Fibroblast of skin of back (primary cell): ENCODE measurements around the gene NSD1.
"Not testable (repeated sequence)": the region's sequence is repeated elsewhere in the genome, so short reads cannot be mapped to it uniquely, and the experiment has no call there.

Source experiments
- DNase-seq: peaks from one replicate; pipeline ENCODE4 v3.0.0-alpha.2; 2013

Gene NSD1

DNA sequence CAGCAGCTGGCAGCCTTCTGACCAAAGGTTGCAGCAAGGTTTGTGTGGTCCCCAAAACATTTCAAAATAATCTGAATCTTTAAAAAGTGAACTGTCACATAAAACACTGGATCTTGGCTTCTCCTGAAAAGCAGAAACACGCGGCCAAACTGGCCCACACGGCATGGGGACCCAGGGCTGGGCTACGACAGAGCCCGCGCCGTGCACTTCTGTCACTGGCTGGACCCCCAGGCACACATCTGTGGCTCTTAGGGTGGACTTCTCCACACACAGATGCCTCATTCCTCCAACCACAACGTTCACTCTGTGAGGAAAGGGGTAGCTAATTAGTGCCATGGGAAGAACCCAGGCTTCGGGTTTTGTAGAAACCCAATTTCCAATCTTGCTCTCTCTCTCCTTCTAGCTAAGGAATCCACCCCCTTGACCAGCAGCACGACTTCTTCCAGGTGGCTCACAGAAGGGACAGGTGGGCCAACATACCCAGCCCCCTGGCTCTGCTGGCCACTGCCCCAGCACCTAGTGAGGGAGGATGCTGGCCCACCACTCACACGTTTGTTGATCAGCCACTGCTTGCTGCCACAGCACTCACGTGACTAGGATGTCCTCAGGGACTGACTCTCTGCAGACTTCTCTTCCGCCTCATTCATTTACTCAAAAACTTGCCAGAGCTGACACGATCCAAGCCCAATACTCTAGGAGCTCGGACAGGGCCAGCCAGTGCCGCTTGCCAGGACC lies 200.0 kb downstream of the NSD1 start:
- no peak for DNase-seq

GRCh38 chr5:177334155-177334551 lies 200.6 kb downstream of the NSD1 start:
- DNase-seq, result no peak

- no peak for DNase-seq
Measured at GRCh38 chr5:177334781-177335700, 201.5 kb downstream of the NSD1 start.

- DNase-seq, result no peak
Measured at GRCh38 chr5:177335701-177336065, 202.1 kb downstream of the NSD1 start.

DNA sequence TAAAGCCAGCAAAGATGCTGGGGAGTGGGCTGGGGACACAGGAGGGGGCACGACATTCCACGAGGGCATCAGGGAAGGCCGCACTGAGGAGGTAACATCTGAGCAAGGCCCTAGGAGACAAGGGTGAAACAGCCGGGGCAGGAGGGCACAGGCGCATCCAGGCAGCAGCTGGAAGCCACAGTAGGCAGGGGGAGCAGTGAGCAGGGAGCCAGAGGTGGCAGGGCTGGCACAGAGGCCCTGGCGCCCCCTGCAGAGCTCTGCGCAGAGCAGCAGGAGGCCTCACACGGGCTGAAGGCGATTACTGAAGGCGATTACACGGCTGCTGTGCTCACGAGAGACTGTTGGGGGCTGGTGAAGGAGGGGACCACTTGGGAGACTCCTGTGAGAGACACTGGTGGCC lies 202.5 kb downstream of the NSD1 start:
- peak; percentile 8 for DNase-seq

DNA sequence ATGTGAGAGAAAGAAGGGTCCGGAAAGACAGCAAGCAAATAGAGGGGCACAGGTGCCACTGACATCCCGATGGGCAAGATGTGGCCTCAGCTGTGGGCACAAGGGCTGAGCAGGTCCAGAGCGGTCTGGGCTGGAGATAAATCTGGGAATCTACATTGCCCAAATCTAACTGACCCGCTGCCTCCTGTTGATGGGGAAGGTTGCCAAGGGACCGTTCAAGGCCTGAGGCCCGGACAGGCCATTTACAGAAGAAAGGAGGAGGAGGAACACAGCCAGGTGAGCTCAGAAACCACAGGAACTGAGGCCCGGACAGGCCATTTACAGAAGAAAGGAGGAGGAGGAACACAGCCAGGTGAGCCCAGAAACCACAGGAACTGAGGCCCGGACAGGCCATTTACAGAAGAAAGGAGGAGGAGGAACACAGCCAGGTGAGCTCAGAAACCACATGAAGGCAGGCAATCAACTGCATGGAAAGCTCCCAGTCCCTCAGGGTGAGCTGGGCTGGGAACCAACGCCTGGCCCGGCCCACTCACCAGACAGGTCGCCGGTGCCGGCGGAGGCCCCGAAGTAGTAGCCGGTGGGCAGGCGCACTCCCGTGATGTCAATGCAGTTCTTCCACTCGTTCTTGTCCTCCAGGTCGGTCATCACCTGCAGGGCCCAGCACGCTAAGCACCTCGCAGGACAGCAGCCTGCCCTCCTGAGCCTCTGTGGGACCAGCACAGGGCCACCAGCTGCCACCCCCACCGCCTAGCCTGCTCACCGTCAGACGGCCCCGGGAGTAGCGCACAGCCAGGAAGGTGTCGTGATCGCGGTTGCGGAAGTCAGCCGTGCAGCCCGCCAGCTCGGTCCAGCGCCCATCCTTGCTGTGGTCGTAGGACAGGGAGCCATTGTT lies 203.3 kb downstream of the NSD1 start:
- DNase-seq, result no peak

DNA sequence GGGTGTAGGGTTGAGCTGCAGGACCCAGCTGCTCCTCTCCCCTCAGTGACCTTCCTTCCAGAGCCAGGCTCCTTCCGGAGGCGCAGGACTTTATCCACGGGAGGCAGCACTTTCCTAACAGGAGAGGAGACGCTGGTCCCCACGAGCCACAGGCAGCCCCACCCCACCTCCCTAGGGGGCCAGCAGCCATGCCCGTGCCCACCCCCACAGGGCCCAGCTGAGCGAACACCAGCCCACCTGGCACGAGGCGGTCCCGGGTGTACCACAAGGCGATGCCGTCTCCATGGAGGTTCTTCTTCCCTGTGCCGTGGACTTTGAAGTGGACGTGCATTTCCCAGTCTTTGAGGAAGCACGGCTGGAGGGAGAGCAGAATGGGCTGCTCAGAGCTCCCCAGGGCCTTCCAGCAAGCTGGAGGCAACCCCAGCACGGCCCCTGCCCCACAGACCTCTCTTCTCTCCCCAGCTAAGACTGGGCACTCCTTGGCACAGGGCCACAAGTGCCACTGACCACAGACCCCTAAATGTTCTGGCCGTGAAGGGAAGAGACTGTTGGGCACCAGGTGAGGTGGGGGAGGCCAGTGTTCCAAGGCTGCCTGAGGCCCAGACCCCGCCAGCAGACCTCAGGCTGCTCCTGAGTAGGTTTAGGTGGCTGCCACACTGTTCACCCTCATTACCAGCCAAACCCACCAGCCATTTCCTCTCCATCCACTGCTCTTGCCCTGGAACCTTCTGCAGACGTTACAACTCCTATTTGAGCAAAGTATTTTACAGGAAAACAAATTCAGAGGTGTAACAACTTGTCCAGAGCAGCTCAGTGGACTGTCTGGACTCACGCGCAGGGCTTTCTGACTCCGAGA lies 204.9 kb downstream of the NSD1 start:
- no peak for DNase-seq

DNA sequence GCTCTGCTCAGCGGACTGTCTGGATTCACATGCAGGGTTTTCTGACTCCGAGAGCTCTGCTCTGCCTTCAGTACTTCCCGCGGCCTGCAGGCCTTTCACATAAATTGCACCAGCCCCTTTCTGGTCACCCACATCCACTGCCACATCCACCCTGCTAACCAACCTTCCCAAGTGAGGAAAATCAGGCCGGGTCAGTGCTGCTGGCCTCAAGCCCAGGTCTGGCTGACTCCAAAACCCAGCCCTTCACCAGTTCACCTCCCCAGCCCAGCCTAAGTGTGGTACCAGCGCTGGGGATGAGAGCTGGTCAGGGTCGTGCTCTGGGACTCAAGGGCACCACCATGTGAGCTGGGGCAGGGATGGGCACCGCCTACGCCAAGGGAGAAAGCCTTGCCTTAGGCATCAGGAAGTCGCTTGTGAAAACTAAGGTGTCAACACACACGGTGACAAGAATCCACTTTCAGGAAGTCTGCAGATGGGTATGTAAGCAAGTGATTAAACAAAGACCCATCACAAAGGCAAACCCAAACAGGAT lies 205.6 kb downstream of the NSD1 start:
- no peak for DNase-seq

DNA sequence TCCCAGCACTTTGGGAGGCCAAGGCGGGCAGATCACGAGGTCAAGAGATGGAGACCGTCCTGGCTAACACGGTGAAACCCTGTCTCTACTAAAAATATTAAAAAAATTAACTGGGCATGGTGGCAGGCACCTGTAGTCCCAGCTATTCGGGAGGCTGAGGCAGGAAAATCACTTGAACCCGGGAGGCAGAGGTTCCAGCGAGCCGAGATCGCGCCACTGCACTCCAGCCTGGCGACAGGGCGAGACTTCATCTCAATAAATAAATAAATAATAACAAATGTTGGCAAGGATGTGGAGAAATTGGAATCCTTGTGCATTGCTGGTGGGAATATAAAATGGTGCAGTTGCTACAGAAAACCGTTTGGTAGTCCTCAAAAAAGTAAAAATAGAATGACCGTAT lies 209.4 kb downstream of the NSD1 start:
- DNase-seq, result not testable (repeated sequence)

DNA sequence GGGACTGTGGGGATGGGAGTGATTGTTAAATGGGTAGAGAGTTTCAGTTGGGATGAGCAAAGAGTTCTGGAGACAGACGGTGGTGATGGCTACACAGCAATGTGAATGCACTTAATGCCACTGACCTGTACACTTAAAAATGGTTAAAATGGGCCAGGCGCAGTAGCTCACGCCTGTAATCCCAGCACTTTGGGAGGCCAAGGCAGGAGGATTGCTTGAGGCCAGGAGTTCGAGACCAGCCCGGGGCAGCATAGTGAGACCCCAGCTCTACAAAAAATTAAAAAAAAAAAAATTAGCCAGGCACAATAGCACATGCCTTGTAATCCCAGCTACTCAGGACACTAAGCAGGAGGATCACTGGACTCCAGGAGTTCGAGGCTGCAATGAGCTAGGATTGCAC lies 210.2 kb downstream of the NSD1 start:
- DNase-seq, result no peak

DNA sequence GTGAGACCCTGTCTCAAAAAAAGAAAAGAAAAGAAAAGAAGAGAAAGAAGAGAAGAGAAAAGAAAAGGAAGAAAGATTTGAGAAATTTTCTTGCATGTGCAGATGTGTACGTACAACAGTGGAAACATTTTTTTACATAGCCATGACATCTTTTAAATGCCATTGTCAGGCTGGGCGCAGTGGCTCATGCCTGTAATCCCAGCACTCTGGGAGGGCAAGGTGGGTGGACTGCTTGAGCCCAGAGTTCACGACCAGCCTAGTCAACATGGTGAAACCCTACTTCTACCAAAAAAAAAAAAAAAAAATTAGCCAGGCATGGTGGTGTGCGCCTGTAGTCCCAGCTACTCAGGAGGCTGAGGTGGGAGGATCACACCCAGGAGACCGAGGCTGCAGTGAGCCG lies 211.3 kb downstream of the NSD1 start:
- DNase-seq, result no peak

DNA sequence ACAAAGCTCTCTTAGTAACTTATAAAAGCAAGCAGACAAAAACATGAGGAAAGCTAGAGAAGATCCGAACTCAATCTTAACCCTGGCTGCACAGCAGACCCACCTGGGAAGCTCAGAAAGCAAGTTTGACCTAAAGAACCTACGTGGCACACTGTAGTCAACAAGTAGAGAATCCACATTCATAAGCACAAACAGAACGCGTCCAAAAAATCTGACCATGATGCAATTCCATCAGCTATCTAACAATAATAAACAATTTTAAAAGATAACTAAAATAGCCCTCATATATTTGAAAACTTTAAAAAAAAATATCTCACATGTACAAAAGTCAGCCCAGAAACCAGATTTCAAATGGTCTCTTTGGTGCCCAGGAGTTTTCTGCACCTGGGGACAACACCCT lies 213.2 kb downstream of the NSD1 start:
- DNase-seq, result no peak

- DNase-seq, result no peak
Measured at GRCh38 chr5:177347699-177348098, 214.1 kb downstream of the NSD1 start.

GRCh38 chr5:177349362-177349647 lies 215.7 kb downstream of the NSD1 start:
- no peak for DNase-seq

DNA sequence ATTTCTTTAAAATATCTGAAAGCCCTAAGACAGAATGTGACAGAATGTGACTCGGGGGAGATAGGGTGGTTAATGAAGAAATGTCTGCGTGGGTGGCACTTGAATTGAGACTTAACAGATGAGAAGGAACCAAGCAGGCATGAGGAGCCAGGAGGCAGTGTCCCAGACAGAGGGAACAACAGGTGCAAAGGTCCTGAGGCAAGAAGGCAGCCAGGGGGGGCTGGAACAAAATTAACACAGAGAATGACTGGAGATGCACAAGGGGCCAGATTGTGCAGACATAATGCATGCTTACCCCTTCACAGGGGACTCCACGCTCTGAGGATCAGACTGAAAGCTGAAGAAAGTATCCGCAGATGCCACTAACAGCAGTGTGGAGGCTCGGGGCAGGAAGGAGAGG lies 216.2 kb downstream of the NSD1 start:
- DNase-seq, result no peak
